ENCODE data around the gene NKAP.
"Not testable (repeated sequence)": the region's sequence is repeated elsewhere in the genome, so short reads cannot be mapped to it uniquely, and the experiment has no call there.

The NKAP gene

GRCh38 chrX:119935215-119935874 lies 8.2 kb downstream of the NKAP start:
- DNase-seq (ENCODE audit: low read depth): no peak

- not testable (repeated sequence) for DNase-seq (ENCODE audit: low read depth)
Observed at GRCh38 chrX:119922391-119922790, 21.2 kb downstream of the NKAP start.

DNA sequence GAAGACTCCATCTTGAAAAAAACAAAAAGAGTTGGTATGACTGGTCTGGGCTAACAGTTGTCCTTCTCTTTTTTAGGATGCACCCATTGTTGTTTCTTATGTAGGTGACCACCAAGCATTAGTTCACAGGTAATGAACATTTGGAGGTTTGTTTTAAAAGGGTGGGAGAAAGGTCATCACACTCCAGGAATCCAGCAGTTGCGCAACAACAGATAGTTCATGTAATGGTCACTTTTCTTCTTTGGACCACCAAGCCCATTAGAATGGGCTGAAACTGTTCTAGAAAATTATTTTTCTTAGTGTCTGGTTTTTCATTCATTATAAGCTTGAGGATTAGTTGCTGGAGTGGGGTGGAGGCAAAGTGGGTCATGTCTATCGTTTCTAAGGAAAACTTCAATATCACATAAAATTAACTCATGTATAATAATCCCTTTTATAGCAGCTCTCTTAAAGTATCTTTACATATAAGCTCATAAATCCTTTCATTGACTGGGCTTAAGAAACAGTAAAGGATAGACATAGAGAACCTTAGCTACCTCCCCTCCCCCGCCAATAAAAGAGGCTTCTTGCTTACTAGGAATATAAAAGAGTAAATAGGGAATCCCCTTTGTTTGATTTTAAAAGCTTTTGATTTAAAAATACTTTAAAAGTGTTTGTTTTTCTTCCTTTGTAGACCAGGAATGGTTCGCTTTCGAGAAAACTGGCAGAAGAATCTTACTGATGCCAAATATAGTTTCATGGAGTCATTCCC lies 23.5 kb downstream of the NKAP start:
- no peak for DNase-seq (ENCODE audit: low read depth)

DNA sequence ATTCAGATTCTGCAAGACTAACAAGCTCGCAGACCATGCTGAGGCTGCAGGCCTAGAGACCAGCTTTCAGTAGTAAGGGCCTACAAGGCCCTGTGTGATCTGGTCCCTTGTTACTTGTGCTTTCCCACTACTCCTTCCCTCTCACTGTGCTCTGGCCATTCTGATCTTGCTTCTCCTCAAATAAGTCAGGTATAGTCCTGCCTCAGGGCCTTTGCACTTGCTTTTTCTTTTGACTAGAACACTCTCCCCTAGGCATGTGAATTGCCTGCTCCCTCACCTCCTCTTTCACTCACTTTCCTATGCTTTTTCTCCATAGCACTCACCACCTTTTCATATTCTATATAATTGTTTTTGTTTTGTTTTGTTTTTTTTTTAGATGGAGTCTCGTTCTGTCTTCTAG lies 25.7 kb downstream of the NKAP start:
- DNase-seq (ENCODE audit: low read depth): no peak

GRCh38 chrX:119916310-119916709 lies 27.2 kb downstream of the NKAP start:
- no peak for DNase-seq (ENCODE audit: low read depth)

DNA sequence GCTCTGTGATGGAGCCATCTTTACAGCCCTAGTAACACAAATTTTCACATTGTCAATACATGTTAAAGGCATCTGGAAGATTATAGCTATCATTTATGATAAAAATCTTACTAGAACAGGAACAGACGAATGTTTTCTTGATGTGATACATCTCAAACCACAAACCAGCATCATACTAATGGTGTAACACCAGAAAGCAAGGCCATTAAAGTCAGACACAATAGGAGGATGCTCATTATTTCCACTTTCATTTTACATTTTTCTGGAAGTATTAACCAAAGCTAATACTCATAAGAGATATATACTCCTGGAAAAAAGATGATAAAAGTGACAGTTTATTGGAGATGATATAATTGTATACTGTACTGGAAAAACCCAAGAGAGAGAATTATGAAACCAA lies 42.6 kb downstream of the NKAP start:
- DNase-seq (ENCODE audit: low read depth): no peak

- DNase-seq (ENCODE audit: low read depth): no peak
Observed at GRCh38 chrX:119899125-119899524, 44.4 kb downstream of the NKAP start.

DNA sequence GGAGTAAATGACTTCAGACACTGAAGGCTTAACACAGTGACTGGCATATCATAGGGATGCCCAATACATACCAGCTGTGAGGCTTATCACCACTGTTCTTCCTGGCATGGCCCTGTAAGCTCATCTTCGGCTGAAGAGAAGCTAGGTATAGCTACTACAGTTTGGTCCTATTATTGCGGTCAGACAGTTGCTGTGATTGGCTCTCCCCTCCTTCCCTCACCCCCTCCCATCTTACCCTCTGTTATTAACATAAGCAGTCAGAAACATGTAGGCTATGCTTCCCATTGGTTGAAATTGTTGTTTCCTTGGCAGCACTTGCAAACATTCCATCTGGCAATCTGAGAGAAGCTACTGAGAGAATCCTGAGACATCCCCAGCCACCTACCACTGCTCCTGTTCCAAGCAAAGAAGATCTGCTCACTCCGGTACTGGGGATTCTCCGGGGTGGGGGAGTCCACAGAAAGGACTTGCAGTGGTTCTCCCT lies 47.7 kb downstream of the NKAP start, which contains the start of gene AKAP14:
Gene AKAP14, plus strand, starts transcription at position 51 of the 484 bp plus-strand sequence. CDS start 7,331 bp downstream, outside the sequence.
- DNase-seq (ENCODE audit: low read depth): no peak

DNA sequence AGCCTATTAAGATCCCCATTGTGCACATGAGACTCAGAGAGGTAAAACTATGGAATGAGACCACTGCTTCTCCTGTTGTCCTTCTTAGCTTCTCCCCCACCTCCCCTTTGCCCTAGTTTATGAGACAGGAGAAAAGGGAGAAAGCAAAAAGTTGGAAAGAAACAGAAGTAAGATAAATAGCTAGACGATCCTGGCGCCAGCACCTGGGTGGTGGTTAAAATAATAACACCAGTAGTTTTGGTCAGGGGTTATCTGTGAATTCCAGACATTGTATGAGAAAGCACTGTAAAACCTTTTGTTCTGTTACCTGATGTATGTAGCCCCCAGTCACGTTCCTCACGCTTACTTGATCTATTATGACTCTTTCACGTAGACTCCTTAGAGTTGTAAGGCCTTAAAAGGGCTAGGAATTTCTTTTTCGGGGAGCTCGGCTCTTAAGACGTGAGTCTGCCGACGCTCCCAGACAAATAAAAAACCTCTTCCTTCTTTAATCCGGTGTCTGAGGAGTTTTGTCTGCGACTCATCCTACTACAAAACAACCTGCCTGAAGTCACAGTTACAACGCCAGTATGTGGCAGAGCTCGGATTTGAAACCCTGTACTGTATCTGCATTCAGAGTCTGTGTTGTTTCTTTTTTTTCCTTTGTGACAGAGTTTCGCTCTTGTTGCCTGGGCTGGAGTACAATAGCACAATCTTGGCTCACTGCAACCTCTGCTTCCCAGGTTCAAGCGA lies 51.4 kb downstream of the NKAP start:
- not testable (repeated sequence) for DNase-seq (ENCODE audit: low read depth)

- DNase-seq (ENCODE audit: low read depth): not testable (repeated sequence)
Observed at GRCh38 chrX:119890626-119891025, 52.9 kb downstream of the NKAP start.

GRCh38 chrX:119887721-119888425 lies 55.7 kb downstream of the NKAP start:
- peak; percentile 17 for DNase-seq (ENCODE audit: low read depth)

- no peak for DNase-seq (ENCODE audit: low read depth)
Observed at GRCh38 chrX:119885554-119886428, 57.8 kb downstream of the NKAP start.

DNA sequence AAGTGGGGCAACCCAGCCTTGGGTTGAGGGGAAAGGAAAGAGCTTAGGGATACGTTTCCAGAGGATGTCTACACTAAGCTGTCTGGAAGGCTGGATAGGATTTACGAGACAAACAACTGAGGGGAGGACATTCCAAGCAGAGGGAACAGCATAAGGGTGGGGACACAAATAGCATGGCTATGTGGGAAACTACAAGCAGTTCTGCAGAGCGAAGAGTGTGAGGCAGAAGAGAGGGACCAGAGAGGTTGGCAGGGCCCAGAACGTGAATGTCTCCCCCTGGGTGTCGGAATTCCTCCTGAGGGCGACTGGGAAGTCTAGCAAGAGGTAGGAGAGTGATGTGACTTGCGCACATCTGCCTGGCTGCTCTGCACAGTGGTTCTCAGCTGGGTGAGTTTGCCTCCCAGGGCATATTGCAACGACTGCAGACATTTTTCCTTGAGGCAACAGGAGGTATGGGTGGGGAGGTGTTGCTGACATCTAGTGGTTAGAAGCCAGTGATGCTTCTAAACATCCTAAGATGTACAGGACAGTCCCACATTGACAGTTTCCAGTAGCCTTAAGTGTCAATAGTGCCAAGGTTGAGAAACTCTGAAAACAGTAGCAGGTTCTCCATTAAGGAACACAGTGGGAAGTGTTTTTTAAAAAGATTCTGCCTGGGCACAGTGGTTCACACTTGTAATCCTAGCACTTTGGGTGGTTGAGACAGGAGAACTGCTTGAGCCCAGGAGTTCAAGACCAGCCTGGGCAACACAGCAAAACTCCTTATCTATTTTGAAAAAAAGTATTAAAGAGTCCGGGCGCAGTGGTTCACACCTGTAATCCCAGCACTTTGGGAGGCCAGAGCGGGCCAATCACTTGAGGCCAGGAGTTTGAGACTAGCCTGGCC lies 62.8 kb downstream of the NKAP start:
- DNase-seq (ENCODE audit: low read depth): no peak

DNA sequence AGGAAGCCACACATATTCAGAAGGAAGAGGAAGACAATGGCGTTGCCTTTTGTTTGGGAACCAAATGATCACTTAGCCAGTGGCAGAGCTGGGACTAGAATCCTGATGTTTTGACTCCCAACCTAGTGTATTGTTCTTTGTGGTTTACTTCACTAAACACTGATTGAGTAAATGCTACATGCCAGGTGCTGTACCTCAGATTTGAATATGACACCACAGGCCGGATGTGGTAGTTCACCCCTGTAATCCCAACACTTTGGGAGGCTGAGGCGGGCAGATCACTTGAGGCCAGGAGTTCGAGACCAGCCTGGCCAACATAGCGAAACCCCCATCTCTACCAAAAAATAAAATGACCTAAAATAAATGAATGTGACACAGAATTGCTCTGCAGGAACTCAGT lies 63.5 kb downstream of the NKAP start:
- no peak for DNase-seq (ENCODE audit: low read depth)

DNA sequence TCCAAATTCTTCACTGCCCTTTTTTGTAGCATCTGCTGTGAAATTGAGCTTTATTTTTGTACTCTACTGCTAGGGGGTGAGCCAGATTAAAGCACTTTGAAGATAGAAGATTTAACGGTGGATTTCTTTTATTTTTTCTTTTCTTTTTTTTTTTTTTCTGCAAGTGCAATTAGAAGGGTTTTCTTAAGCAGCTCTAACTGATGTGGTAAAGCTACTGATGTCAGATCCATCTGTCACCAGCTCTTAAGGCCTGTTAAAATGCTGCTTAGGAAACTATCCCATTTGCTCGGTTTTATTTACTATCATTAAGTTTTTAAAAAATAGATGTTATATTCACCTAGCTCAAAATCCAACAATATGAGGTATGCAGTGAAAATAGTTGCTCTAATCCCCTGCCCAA lies 64.8 kb downstream of the NKAP start:
- DNase-seq (ENCODE audit: low read depth): no peak

- peak; percentile 49 for DNase-seq (ENCODE audit: low read depth)
Observed at GRCh38 chrX:119871599-119872395, 71.8 kb downstream of the NKAP start, which contains the start of the genes NDUFA1 and RNF113A. Gene NDUFA1, plus strand, starts transcription at chrX:119871832. Its CDS starts 80 bp downstream, at chrX:119871912. Gene RNF113A, minus strand, starts transcription at chrX:119871733. Its CDS starts 120 bp downstream, at chrX:119871613.

- DNase-seq (ENCODE audit: low read depth): no peak
Observed at GRCh38 chrX:119871245-119871598, 72.3 kb downstream of the NKAP start.

Measured in stimulated activated CD8-positive, alpha-beta memory T cell treated with anti-CD3 and anti-CD28 coated beads, Interleukin-7, amount 100 ng/mL, for 24 hours (primary cell).